ENCODE results near the gene XBP1. TPM values are rescaled to one million over a fixed set of nuclear protein-coding genes. Genes with fewer than 3 reads are reported as not detected.

Gene XBP1
- total and polyA plus RNA-seq, 2 experiments from 2014 or later = 95.1 to 195 TPM

DNA sequence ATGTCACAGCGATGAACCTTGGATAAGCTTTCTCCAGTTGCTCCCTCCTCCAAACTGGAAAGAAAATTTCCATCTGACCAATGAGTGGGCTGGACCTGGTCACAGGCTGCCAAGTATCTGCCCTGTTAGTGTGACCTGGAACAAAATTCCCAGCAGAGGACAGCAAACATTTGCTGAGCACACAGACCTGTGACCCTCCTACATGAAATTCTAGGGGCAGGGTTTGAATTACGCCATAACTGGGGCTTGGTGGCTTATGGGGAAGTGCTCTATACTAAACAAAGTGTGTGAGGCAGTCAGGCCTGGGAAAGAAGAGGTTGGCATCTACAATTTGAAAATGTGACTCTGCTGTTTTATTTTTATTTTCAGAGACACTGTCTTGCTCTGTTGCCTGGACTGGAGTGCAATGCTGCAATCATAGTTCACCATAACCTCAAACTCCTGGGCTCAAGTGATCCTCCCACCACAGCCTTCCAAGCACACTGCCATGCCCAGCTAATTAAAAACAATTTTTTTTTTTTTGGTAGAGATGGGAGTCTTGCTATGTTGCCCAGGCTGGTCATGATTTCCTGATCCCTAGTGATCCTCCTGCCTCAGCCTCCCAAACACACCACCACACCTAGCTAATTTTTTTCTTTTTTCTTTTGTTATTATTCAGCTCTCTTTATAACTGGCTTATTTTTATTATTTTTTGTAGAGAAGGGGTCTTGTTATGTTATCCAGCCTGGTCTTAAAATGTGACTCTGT is 13.6 kb upstream of the XBP1 start:
- peak overlapping the region; percentile 49; the same call in 1 of the 2 replicates for H3K27ac Mint-ChIP-seq

More for the DNA sequence above, 13.6 kb upstream of the XBP1 start:
- H2AFZ ChIP-seq = no peak overlapping the region
- no peak overlapping the region for H3K4me2 ChIP-seq
- Mint-ChIP-seq H3K9me3 (no peaks in the 10 kb centered on the region), H3K36me3 (ENCODE audit: low read depth) (no peaks in the 10 kb centered on the region; the same call in 2 of the 3 replicates), H3K4me1 (peaks cover 11% of the 10 kb centered on the region), H3K4me3 (no peak overlapping the region), H3K27me3 (ENCODE audit: insufficient read depth, low read depth, poor library complexity) (peaks cover 9% of the 10 kb centered on the region)
- H3K9me2 ChIP-seq (ENCODE audit: insufficient read depth) = no peaks in the 10 kb centered on the region
- TF ChIP-seq ZNF114 (CRISPR knock-in tag; IDR thresholded peaks at IDR 0.05) (no peak), NANOG (IDR thresholded peaks at IDR 0.05; ENCODE audit: borderline replicate concordance) (no peak), EZH2phosphoT487 (IDR thresholded peaks at IDR 0.05; ENCODE audit: unreplicated experiment) (no peak), STAT1 (IDR thresholded peaks at IDR 0.05; ENCODE audit: unreplicated experiment) (no peak), ZNF462 (CRISPR knock-in tag; IDR thresholded peaks at IDR 0.05) (no peak), JUNB (IDR thresholded peaks at IDR 0.05; ENCODE audit: unreplicated experiment) (no peak), CREB1 (CRISPR knock-in tag; IDR thresholded peaks at IDR 0.05; ENCODE audit: low read depth) (no peak), ZNF331 (CRISPR knock-in tag; IDR thresholded peaks at IDR 0.05; ENCODE audit: low read depth) (no peak)
- TF ChIP-seq, protein P1, sequence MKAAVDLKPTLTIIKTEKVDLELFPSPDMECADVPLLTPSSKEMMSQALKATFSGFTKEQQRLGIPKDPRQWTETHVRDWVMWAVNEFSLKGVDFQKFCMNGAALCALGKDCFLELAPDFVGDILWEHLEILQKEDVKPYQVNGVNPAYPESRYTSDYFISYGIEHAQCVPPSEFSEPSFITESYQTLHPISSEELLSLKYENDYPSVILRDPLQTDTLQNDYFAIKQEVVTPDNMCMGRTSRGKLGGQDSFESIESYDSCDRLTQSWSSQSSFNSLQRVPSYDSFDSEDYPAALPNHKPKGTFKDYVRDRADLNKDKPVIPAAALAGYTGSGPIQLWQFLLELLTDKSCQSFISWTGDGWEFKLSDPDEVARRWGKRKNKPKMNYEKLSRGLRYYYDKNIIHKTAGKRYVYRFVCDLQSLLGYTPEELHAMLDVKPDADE (IDR thresholded peaks at IDR 0.05) = no peak
- H3K27ac ChIP-seq (ENCODE audit: low read depth) = no peak overlapping the region
- H3K4me3 ChIP-seq = no peak overlapping the region
- H3K4me1 ChIP-seq (ENCODE audit: insufficient read depth) = no peaks in the 10 kb centered on the region; the same call in 1 of the 2 replicates
- H4K20me1 ChIP-seq (replicated peaks; ENCODE audit: insufficient read depth) = no peaks in the 10 kb centered on the region
- DNase-seq (ENCODE audit: low spot score) (no peak), ATAC-seq (no peak)
- H3K79me2 ChIP-seq (replicated peaks; ENCODE audit: insufficient read depth) = no peaks in the 10 kb centered on the region; the same call in 1 of the 2 replicates
- H3F3A ChIP-seq (replicated peaks; ENCODE audit: low read depth) = 0 out of 2 replicates have a peak, but pooled peaks cover 4% of the 10 kb centered on the region
- H3K36me3 ChIP-seq (ENCODE audit: insufficient read depth) = no peaks in the 10 kb centered on the region
- H3K27me3 ChIP-seq (ENCODE audit: insufficient read depth) = no peaks in the 10 kb centered on the region
